HG03108 (cell line): ENCODE data around the gene MS4A6E.
"Not testable (repeated sequence)": the region's sequence is repeated elsewhere in the genome, so short reads cannot be mapped to it uniquely, and the experiment has no call there.

Source experiments
- ATAC-seq: cut with Tn5 transposase; IDR thresholded peaks from one replicate; pipeline ENCODE4 v1.9.1; 2021; ENCODE audit warnings: moderate library complexity; ENCODE audit not compliant: unreplicated experiment

The MS4A6E gene

GRCh38 chr11:60326955-60327354 is at the start of gene MS4A6E:
MS4A6E (plus strand) TSS chr11:60327255; CDS start chr11:60334896, 7,641 bp downstream.
- no peak for ATAC-seq

- ATAC-seq, result no peak
Measured at GRCh38 chr11:60280412-60280811, 46.6 kb upstream of the MS4A6E start, which contains the start of gene MS4A4A. MS4A4A (plus strand) TSS chr11:60280666; CDS start chr11:60280676, 10 bp downstream.

- no peak for ATAC-seq
Measured at GRCh38 chr11:60281485-60281884, 45.6 kb upstream of the MS4A6E start.

GRCh38 chr11:60282286-60282685 is 44.8 kb upstream of the MS4A6E start:
- ATAC-seq, result no peak

- ATAC-seq, result not testable (repeated sequence)
Measured at GRCh38 chr11:60285411-60286126, 41.5 kb upstream of the MS4A6E start.

GRCh38 chr11:60288531-60288930 is 38.5 kb upstream of the MS4A6E start:
- ATAC-seq, result no peak

GRCh38 chr11:60292145-60292544 is 34.9 kb upstream of the MS4A6E start:
- no peak for ATAC-seq

- ATAC-seq, result no peak
Measured at GRCh38 chr11:60301178-60301577, 25.9 kb upstream of the MS4A6E start.

GRCh38 chr11:60301884-60302283 is 25.2 kb upstream of the MS4A6E start:
- not testable (repeated sequence) for ATAC-seq

- no peak for ATAC-seq
Measured at GRCh38 chr11:60303661-60304060, 23.4 kb upstream of the MS4A6E start.

- ATAC-seq, result no peak
Measured at GRCh38 chr11:60305906-60306619, 21.0 kb upstream of the MS4A6E start.

GRCh38 chr11:60307507-60308195 is 19.4 kb upstream of the MS4A6E start:
- ATAC-seq, result no peak

- ATAC-seq, result peak; percentile 53
Measured at GRCh38 chr11:60310407-60310998, 16.6 kb upstream of the MS4A6E start.

- ATAC-seq, result no peak
Measured at GRCh38 chr11:60314635-60315321, 12.3 kb upstream of the MS4A6E start.

- ATAC-seq, result no peak
Measured at GRCh38 chr11:60315871-60316270, 11.2 kb upstream of the MS4A6E start.

GRCh38 chr11:60316317-60316716 is 10.7 kb upstream of the MS4A6E start:
- ATAC-seq, result no peak

GRCh38 chr11:60318726-60319125 is 8.3 kb upstream of the MS4A6E start:
- ATAC-seq, result no peak

- ATAC-seq, result no peak
Measured at GRCh38 chr11:60321051-60321450, 6.0 kb upstream of the MS4A6E start.

GRCh38 chr11:60328460-60328859 is 1.4 kb downstream of the MS4A6E start:
- ATAC-seq, result no peak

GRCh38 chr11:60332846-60333245 is 5.8 kb downstream of the MS4A6E start:
- ATAC-seq, result no peak
